Uterus (tissue), 2 donors: ENCODE data around the gene PMPCB.
"Not testable (repeated sequence)": the region's sequence is repeated elsewhere in the genome, so short reads cannot be mapped to it uniquely, and the experiment has no call there.

Source experiments
- CTCF ChIP-seq, 4 experiments: fragments of 200-600 bp in 2 of 4; fragments of 450-650 bp in 2 of 4; sonication (generic) in 2 of 4; IDR thresholded peaks; one replicate each; pipeline ENCODE4 v1.5.1; 2016 to 2019; ENCODE audit warnings: antibody characterized with exemption in 4 of 4, mild to moderate bottlenecking in 2 of 4, moderate library complexity in 1 of 4
- POLR2A ChIP-seq, 2 donors: fragments of 450-650 bp; IDR thresholded peaks; one replicate each; pipeline ENCODE4 v1.6.1; 2016; ENCODE audit warnings: antibody characterized with exemption in 2 of 2, mild to moderate bottlenecking in 1 of 2, moderate library complexity in 1 of 2

- not testable (repeated sequence) for TF ChIP-seq POLR2A, CTCF (IDR thresholded peaks at IDR 0.05)
These were observed 17.1 kb upstream of the PMPCB start for GRCh38 chr7:103279963-103280802.
